Measurements from ENCODE around the gene ADSS2. TPM values are rescaled to one million over a fixed set of nuclear protein-coding genes. Genes with fewer than 3 reads are reported as not detected.

ADSS2 gene
- polyA plus RNA-seq, 1 of the 3 experiments (the other 2 are of a cell fraction) = 30.7 TPM

GRCh38 chr1:244384066-244384465 is 67.6 kb downstream of the ADSS2 start (continued):
- TF ChIP-seq RFX5 (IDR thresholded peaks at IDR 0.05; ENCODE audit: low read length) = no peak

GRCh38 chr1:244383278-244383884 is 68.3 kb downstream of the ADSS2 start:
- no peak overlapping the region for H3K9ac ChIP-seq
- no peak overlapping the region for H3K4me3 ChIP-seq (ENCODE audit: low read depth in 2 of 2, low read length in 1 of 2)
- 98% methylated on average over 4 of the region's 4 CpGs for WGBS (ENCODE audit: low lambda C conversion rate)
- no peaks in the 10 kb centered on the region for H4K20me1 ChIP-seq (ENCODE audit: insufficient read depth)
- CTCF ChIA-PET = interaction anchor here (0.7 to 1.0 kb wide), 3 partner anchors 11 to 84 kb away, joined by 3 to 4 read pairs (median 3); no protein-coding TSS in a partner anchor
- H3K9me2 ChIP-seq = no peaks in the 10 kb centered on the region
- H3K4me1 ChIP-seq (ENCODE audit: control insufficient read depth in 1 of 2, insufficient read depth in 2 of 2, low read depth in 1 of 2, low read length in 1 of 2) = peaks cover 2 to 6% of the 10 kb centered on the region in 2 experiments; a peak in 1 of 4 replicates
- H3K9me3 ChIP-seq = no peaks in the 10 kb centered on the region
- no peaks in the 10 kb centered on the region for H3K36me3 ChIP-seq (replicated peaks in 1 of 2; ENCODE audit: control insufficient read depth in 1 of 2, insufficient read depth in 2 of 2, low read length in 1 of 2)
- no peaks in the 10 kb centered on the region for H3K79me2 ChIP-seq (ENCODE audit: insufficient read depth)
- POLR2A ChIA-PET = no interaction called here
- H3K27me3 ChIP-seq (ENCODE audit: insufficient read depth) = no peaks in the 10 kb centered on the region
- TF ChIP-seq FOSL2 (IDR thresholded peaks at IDR 0.05; ENCODE audit: borderline replicate concordance, low read depth) (no peak), POLR2AphosphoS5 (IDR thresholded peaks at IDR 0.05; ENCODE audit: low read depth, low read length) (no peak), NRF1 (IDR thresholded peaks at IDR 0.05; ENCODE audit: low read depth, low read length) (no peak), ELF1 (IDR thresholded peaks at IDR 0.05) (no peak), MAX (IDR thresholded peaks at IDR 0.05; ENCODE audit: low read depth) (no peak), TCF12 (IDR thresholded peaks at IDR 0.05) (no peak), MEF2A (IDR thresholded peaks at IDR 0.05; ENCODE audit: borderline replicate concordance, low read depth) (no peak), ZBTB33 (IDR thresholded peaks at IDR 0.05; ENCODE audit: borderline replicate concordance, low read depth) (no peak), GATA2 (CRISPR knock-in tag; IDR thresholded peaks at IDR 0.05) (no peak), TAF1 (IDR thresholded peaks at IDR 0.05; ENCODE audit: borderline replicate concordance, low read depth, low read length) (no peak)
- TF ChIP-seq, protein P1, sequence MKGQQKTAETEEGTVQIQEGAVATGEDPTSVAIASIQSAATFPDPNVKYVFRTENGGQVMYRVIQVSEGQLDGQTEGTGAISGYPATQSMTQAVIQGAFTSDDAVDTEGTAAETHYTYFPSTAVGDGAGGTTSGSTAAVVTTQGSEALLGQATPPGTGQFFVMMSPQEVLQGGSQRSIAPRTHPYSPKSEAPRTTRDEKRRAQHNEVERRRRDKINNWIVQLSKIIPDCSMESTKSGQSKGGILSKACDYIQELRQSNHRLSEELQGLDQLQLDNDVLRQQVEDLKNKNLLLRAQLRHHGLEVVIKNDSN (IDR thresholded peaks at IDR 0.05; ENCODE audit: borderline replicate concordance, low read depth) = no peak
- TF ChIP-seq, protein P2, sequence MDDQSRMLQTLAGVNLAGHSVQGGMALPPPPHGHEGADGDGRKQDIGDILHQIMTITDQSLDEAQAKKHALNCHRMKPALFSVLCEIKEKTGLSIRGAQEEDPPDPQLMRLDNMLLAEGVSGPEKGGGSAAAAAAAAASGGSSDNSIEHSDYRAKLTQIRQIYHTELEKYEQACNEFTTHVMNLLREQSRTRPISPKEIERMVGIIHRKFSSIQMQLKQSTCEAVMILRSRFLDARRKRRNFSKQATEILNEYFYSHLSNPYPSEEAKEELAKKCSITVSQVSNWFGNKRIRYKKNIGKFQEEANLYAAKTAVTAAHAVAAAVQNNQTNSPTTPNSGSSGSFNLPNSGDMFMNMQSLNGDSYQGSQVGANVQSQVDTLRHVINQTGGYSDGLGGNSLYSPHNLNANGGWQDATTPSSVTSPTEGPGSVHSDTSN (IDR thresholded peaks at IDR 0.05) = no peak
- no peak for DNase-seq
- H2AFZ ChIP-seq (ENCODE audit: low read depth) = no peak overlapping the region
- no peak overlapping the region for H3K27ac ChIP-seq (ENCODE audit: low read depth in 2 of 2, low read length in 1 of 2)
- H3F3A ChIP-seq (replicated peaks; ENCODE audit: insufficient read depth) = peaks cover 9% of the 10 kb centered on the region
- H3K4me2 ChIP-seq = no peak overlapping the region
